ENCODE data around the gene PRM1.

- TF ChIP-seq CTCF (IDR thresholded peaks at IDR 0.05) (no peak), POLR2AphosphoS5 (IDR thresholded peaks at IDR 0.05) (no peak), POLR2A (IDR thresholded peaks at IDR 0.05) (no peak)
Measured at GRCh38 chr16:11318817-11319216, 37.7 kb upstream of the PRM1 start.
